ENCODE data around the gene APBB1.

The APBB1 gene

DNA sequence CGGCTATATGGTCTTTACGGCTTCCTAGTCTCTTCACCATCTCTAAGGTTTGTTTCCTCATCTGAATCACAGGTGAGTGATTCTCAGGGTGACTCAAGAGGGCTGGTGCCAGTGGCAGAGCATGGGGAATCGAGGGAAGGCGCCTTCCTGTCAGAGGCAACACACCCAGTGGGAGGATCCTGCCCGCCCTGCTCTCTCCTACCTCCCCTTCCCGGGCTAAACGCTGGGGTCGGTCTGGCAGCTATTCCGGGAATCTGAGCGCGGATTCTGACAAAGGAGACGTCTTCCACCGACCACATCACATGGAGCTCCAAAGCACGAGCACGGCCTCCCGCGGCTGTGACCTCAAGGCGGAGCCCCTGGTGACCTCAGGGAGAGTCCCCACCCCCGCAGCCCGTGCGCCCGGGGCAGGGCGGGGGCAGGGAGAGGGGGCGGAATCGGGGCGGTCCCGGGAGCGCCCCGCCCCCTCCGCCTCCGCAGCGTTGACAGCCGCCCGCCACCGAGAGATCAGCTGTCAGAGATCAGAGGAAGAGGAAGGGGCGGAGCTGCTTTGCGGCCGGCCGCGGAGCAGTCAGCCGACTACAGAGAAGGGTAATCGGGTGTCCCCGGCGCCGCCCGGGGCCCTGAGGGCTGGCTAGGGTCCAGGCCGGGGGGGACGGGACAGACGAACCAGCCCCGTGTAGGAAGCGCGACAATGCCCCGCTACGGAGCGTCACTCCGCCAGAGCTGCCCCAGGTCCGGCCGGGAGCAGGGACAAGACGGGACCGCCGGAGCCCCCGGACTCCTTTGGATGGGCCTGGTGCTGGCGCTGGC lies 28.8 kb downstream of the APBB1 start, which contains the start of gene SMPD1:
SMPD1 (plus strand) TSS at position 570 of the 813 bp plus-strand sequence; CDS start at position 695, 125 bp downstream.
- DNase-seq, result no peak

- DNase-seq, result no peak
Observed at GRCh38 chr11:6388748-6389147, 30.1 kb downstream of the APBB1 start.

GRCh38 chr11:6387811-6388599 lies 30.9 kb downstream of the APBB1 start:
- DNase-seq, result no peak

- no peak for DNase-seq
Observed at GRCh38 chr11:6385046-6385777, 33.7 kb downstream of the APBB1 start.

GRCh38 chr11:6378640-6378989 lies 40.3 kb downstream of the APBB1 start:
- DNase-seq, result no peak

DNA sequence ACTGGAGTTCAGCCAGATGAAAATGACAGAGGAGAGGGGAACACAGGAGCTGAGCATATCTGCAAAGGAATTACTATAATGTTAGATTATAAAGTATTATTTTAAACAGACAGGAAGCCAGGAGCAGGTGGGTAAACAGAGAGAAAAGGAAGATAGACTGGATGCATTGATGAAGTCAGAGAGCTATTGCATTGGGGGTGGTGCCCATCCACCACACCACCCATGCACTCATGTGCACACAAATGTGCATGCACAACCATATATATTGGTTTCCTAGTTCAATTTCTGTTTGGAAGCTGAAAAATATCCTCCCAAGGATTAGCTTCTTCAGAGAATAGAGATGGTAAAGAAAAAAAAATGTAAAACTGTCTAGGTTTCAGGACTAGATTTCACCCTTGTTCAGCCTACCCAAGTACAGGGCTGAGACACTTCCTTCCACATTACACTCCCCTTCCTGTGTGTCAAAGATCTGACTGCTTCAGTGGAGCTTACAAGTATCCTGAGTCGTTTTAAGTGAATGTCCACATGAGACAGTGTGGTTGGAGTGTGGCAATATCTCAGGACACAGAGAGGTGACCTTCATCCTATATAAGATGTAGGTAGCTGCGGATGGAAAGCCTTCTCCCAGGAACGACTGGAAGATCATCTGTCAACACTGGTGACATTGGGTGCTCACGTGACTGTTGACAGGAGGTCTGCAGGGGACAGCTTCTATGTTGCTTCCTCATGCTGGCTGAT lies 40.8 kb downstream of the APBB1 start:
- no peak for DNase-seq

- DNase-seq, result no peak
Observed at GRCh38 chr11:6371825-6372224, 47.1 kb downstream of the APBB1 start.

GRCh38 chr11:6365659-6366058 lies 53.2 kb downstream of the APBB1 start:
- DNase-seq, result no peak

DNA sequence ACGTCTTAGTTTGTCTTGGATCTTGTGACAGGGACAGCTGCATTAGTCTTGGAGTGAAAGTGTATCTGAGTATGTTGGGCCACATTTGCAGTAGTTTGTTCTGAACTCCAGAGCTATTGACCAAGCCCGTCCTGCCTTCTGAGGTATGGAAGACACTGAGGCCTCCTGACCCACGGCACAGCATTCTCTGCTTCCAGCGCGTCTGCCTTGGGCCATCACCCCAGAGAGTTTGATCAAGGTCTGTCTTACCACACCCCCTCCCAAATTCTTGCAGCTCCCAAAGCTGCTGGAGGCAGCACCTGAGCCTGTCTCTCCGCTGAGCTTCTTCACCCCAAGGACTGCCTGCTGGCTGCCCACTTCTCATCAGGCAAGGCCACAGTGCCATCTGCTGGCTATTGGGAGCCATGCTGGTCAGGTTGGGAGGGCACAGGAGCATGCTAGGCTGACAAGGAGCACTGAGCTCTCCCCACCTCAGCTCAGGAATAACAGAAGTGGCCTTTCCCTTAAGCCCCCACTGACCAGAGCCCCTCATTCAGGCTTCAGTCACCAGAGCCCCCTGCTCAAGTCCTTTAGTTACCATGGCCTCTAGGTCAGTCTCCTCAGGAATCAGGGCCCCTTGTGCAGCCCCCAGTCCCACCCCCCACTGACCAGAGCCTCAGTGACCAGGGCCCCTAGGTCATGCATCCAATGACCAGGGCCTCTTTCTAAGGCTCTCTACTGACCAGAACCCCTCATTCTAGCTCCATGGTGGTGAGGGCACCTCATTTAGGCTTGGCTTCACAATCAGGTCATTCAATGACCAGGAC lies 55.8 kb downstream of the APBB1 start:
- DNase-seq, result no peak

- no peak for DNase-seq
Observed at GRCh38 chr11:6362185-6362872, 56.6 kb downstream of the APBB1 start.

DNA sequence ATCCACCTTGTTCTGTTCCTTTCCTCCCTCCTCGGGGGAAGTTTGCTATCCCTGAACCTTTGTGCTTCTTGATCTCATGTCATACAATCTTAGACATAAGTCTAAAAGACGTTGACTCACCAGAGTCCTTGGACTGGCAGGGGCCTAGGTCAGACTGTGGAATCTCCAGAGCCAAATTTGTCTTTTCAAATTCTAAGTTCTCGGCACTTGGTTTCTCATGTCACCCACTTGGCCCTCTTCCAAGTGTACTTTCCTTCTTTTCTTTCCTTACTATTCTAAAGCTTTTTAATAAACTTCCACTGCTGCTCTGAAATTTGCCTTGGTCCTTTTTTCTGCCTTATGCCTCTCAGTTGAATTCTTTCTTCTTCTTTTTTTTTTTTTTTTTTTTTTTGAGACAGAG lies 58.7 kb downstream of the APBB1 start:
- DNase-seq, result no peak

GRCh38 chr11:6357222-6357621 lies 61.7 kb downstream of the APBB1 start:
- DNase-seq, result no peak

GRCh38 chr11:6356503-6357055 lies 62.3 kb downstream of the APBB1 start:
- DNase-seq, result no peak

- no peak for DNase-seq
Observed at GRCh38 chr11:6354651-6355485, 64.0 kb downstream of the APBB1 start.

DNA sequence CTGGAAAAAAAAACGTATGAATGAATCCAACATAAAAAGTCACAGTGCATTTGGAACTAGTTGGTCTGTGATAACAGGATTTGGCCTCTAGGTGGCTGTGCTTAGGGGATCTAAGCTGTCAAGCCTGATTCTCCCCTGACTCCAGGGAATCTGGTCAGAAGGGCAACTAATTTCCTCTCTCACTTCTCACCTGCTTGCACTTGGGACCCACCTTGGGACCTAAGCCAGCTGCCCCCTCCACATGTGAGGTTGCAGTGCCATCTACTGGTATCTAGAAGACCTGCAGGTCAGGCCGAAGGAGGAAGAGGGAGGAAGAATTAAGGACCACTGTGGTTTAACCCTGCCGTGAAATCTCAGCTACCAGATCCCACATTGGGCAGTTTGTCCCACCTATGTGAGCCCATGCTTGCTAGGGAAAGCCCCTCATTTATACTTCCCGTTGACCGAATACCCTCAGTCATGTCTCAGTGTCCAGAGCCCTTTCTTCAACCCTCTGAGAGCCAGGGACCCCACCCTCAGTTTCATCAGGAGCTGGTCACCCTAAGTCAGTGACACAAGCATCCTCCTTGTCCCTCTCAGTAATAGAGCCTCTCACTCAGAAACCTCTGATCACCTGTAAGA lies 65.4 kb downstream of the APBB1 start:
- DNase-seq, result peak; percentile 63

DNA sequence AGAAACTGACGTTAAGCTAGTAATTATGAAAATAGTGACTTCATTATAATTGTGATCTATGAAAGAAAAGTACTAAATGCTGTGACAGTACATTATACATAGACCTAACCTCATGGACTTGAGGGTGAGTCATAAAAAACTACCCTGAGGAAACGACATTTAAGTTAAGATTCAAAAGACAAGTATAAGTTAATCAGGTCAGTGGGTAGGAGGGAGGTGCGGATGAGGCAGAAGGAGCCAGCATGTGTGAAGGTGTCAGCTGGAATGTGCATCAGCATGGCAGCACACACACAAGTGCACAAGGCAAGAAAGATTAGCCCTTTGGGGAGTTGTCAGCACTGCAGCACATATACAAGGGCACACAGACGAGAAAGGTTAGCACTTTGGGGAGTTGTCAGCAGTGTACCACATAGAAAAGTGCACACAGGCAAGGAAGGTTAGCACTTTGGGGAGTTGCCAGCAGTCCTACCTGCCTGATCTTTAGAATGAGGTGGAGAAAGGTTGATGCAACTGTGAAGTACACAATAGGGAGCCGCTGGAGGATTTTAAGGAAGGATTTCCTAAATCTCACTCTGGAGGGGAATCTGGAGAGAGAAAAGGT lies 67.0 kb downstream of the APBB1 start:
- no peak for DNase-seq

- no peak for DNase-seq
Observed at GRCh38 chr11:6350486-6350885, 68.4 kb downstream of the APBB1 start.

GRCh38 chr11:6350043-6350442 lies 68.9 kb downstream of the APBB1 start:
- no peak for DNase-seq

GRCh38 chr11:6345366-6345765 lies 73.5 kb downstream of the APBB1 start:
- no peak for DNase-seq

Data from SHP77 treated with DMSO at 0.1 percent for 48 hours (cell line).